Hepatocyte (in vitro differentiated cells): ENCODE results near the gene CUL7. TPM values are rescaled to one million over a fixed set of nuclear protein-coding genes. Genes with fewer than 3 reads are reported as not detected.
"Not testable (repeated sequence)": the region's sequence is repeated elsewhere in the genome, so short reads cannot be mapped to it uniquely, and the experiment has no call there.

Experiments used
- DNase-seq: peaks from one replicate; pipeline ENCODE4 v3.0.0-alpha.2; 2016; ENCODE audit warnings: low spot score
- H2AFZ ChIP-seq: fragments of 200-600 bp; sonication (generic); 2 replicates; pipeline ENCODE4 v1.6.0; 2016; ENCODE audit warnings: antibody characterized with exemption, mild to moderate bottlenecking
- H3K27ac ChIP-seq: fragments of 200-600 bp; sonication (generic); 2 replicates; pipeline ENCODE4 v1.5.1; 2016; ENCODE audit warnings: mild to moderate bottlenecking
- H3K27me3 ChIP-seq: fragments of 200-600 bp; sonication (generic); 2 replicates; pipeline ENCODE4 v1.6.1; 2016
- H3K36me3 ChIP-seq: fragments of 200-600 bp; sonication (generic); replicated peaks from 2 replicates; pipeline ENCODE4 v1.5.1; 2016; ENCODE audit warnings: low read depth; ENCODE audit not compliant: insufficient read depth
- H3K4me1 ChIP-seq: fragments of 200-600 bp; sonication (generic); 2 replicates; pipeline ENCODE4 v1.5.1; 2016; ENCODE audit warnings: mild to moderate bottlenecking, moderate library complexity; ENCODE audit not compliant: insufficient read depth
- H3K4me2 ChIP-seq: fragments of 200-600 bp; sonication (generic); 2 replicates; pipeline ENCODE4 v1.6.0; 2016
- H3K4me3 ChIP-seq: fragments of 200-600 bp; sonication (generic); 2 replicates; pipeline ENCODE4 v1.5.1; 2016; ENCODE audit warnings: mild to moderate bottlenecking
- H3K79me2 ChIP-seq: fragments of 200-600 bp; sonication (generic); 2 replicates; pipeline ENCODE4 v1.6.0; 2017; ENCODE audit warnings: mild to moderate bottlenecking
- H3K9me2 ChIP-seq: fragments of 200-600 bp; sonication (generic); replicated peaks from 2 replicates; pipeline ENCODE4 v1.6.0; 2017; ENCODE audit warnings: mild to moderate bottlenecking; ENCODE audit not compliant: insufficient read depth
- H3K9me3 ChIP-seq: fragments of 200-600 bp; sonication (generic); 2 replicates; pipeline ENCODE4 v1.5.1; 2016; ENCODE audit warnings: low read depth, mild to moderate bottlenecking
- H4K20me1 ChIP-seq: fragments of 200-600 bp; sonication (generic); 2 replicates; pipeline ENCODE4 v1.6.0; 2016; ENCODE audit warnings: mild to moderate bottlenecking; ENCODE audit not compliant: insufficient read depth, poor library complexity, severe bottlenecking
- CTCF ChIP-seq: fragments of 200-600 bp; sonication (generic); IDR thresholded peaks from 2 replicates; pipeline ENCODE4 v1.5.1; 2016; ENCODE audit warnings: antibody characterized with exemption, mild to moderate bottlenecking; ENCODE audit not compliant: poor library complexity
- EZH2 ChIP-seq: fragments of 200-600 bp; sonication (generic); IDR thresholded peaks from 2 replicates; pipeline ENCODE4 v1.6.1; 2016; ENCODE audit warnings: antibody characterized with exemption, mild to moderate bottlenecking, borderline replicate concordance
- EZH2phosphoT487 ChIP-seq: fragments of 200-600 bp; sonication (generic); IDR thresholded peaks from one replicate; pipeline ENCODE4 v1.6.1; 2018; ENCODE audit warnings: antibody characterized with exemption, mild to moderate bottlenecking, low read depth, moderate library complexity; ENCODE audit not compliant: unreplicated experiment, severe bottlenecking
- WGBS: methylation state at CpG from one replicate; pipeline ENCODE4 v1.1.6; 2016; ENCODE audit warnings: low lambda C conversion rate; ENCODE audit errors: missing lambda C conversion rate; 5-methylcytosine and 5-hydroxymethylcytosine counted together
- polyA plus RNA-seq: library from polyadenylated mRNA; unstranded; fragments of >200 nt; fragmentation: Nextera tagmentation; extraction: Ambion mirVana; gene quantifications from 2 replicates; pipeline ENCODE4 v1.2.1, GENCODE V29; 2016
- total RNA-seq: library from RNA; depleted of rRNA; stranded (reverse); fragments of >200 nt; gene quantifications from 2 replicates; pipeline ENCODE4 v1.2.3, GENCODE V29; 2014

CUL7 gene
- total and polyA plus RNA-seq, 2 experiments from 2014 or later, result 46.4 to 58.2 TPM

- WGBS, result 96% methylated on average over 5 of the region's 5 CpGs
- Histone ChIP-seq H3K9me2 (no peaks in the 10 kb centered on the region), H3K36me3 (no peaks in the 10 kb centered on the region), H3K9me3 (no peaks in the 10 kb centered on the region), H3K4me3 (no peak overlapping the region), H3K4me1 (no peaks in the 10 kb centered on the region), H3K27ac (no peak overlapping the region), H2AFZ (no peak overlapping the region), H3K27me3 (no peaks in the 10 kb centered on the region), H3K4me2 (no peak overlapping the region), H3K79me2 (no peaks in the 10 kb centered on the region), H4K20me1 (no peaks in the 10 kb centered on the region)
- DNase-seq, result no peak
- TF ChIP-seq EZH2 (no peak), EZH2phosphoT487 (no peak), CTCF (no peak)
These were observed 47.8 kb downstream of the CUL7 start for GRCh38 chr6:43005844-43006243.

DNA sequence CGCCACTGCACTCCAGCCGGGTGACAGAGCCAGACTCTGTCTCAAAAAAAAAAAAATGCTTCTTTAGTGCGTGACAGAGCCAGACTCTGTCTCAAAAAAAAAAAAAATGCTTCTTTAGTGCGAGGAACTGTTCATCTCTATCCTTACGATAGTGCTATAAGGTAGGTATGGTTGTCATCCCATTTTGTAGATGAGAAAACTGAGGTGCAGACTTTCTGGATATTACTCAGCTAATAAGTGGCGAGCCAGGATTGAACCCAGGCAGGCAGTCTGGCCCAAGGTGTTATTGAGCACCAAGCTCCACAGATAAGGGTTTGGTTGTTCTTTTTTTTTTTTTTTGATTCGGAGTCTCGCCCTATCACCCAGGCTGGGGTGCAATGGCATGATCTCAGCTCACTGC is 51.8 kb downstream of the CUL7 start:
- Histone ChIP-seq H3K4me3 (no peak overlapping the region), H3K27ac (no peak overlapping the region), H3K4me2 (no peak overlapping the region), H2AFZ (no peak overlapping the region), H4K20me1 (no peaks in the 10 kb centered on the region), H3K9me2 (no peaks in the 10 kb centered on the region), H3K79me2 (peaks cover 12% of the 10 kb centered on the region), H3K4me1 (no peaks in the 10 kb centered on the region), H3K36me3 (no peaks in the 10 kb centered on the region), H3K9me3 (no peaks in the 10 kb centered on the region), H3K27me3 (no peaks in the 10 kb centered on the region)
- WGBS, result 97% methylated on average over 8 of the region's 8 CpGs
- DNase-seq, result no peak
- TF ChIP-seq EZH2phosphoT487, result no peak
- TF ChIP-seq CTCF, result no peak
- TF ChIP-seq EZH2, result no peak

DNA sequence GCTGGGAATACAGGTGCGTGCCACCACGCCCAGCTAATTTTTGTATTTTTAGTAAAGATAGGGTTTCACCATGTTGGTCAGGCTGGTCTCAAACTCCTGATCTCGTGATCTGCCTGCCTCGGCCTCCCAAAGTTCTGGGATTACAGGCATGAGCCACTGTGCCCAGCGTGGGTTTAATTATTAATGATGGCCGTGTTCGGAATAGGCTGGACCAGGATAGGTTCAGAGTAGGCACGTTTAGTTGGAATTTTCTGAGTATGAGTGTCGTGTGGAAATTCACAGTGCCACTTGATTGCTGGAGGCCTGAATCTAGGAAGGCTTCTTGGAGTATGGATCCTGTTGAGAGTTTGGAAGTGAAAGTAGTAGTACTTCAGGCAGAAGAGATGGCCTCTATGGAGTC is 55.4 kb downstream of the CUL7 start:
- peaks cover 27% of the 10 kb centered on the region for H3K79me2 ChIP-seq
- H3K27ac ChIP-seq, H3K4me3 ChIP-seq, H3K9me3 ChIP-seq, H3K36me3 ChIP-seq, H3K4me1 ChIP-seq, H3K4me2 ChIP-seq, DNase-seq, H2AFZ ChIP-seq, H4K20me1 ChIP-seq, H3K9me2 ChIP-seq, H3K27me3 ChIP-seq: not testable (repeated sequence)
- WGBS, result 97% methylated on average over 9 of the region's 9 CpGs

DNA sequence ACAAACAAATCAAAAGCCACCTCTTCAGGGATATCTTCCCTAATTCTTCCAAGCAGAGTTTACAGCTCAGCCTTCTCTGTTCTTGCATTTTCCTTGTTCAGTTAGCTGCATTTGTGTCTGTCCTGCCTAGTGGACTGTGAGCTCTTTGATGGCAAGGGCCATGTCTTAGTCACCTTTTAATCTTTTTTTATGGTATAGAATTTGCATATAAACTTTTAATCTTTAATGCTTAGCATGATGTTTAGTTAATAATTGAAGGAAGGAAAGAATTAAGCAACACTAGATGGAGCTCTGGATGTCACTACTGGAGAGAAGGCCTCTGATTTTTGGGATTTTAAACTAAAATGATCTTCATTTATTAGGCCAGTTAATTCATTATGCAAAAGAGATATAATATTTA is 57.1 kb downstream of the CUL7 start:
- TF ChIP-seq EZH2phosphoT487, result no peak
- no peak for TF ChIP-seq CTCF
- no peak for TF ChIP-seq EZH2
- Histone ChIP-seq H2AFZ (no peak overlapping the region), H4K20me1 (no peaks in the 10 kb centered on the region), H3K4me2 (no peak overlapping the region), H3K9me2 (no peaks in the 10 kb centered on the region), H3K36me3 (no peaks in the 10 kb centered on the region), H3K4me1 (no peaks in the 10 kb centered on the region), H3K9me3 (no peaks in the 10 kb centered on the region), H3K4me3 (no peak overlapping the region), H3K27me3 (no peaks in the 10 kb centered on the region), H3K27ac (no peak overlapping the region), H3K79me2 (peaks cover 38% of the 10 kb centered on the region)
- DNase-seq, result no peak
